Activated CD8-positive, alpha-beta memory T cell treated with anti-CD3 and anti-CD28 coated beads for 24 hours (primary cell): ENCODE data around the gene SCNN1A.
A peak's percentile ranks its signal among the peaks of the same experiment; 100 is the strongest.
"Not testable (repeated sequence)": the region's sequence is repeated elsewhere in the genome, so short reads cannot be mapped to it uniquely, and the experiment has no call there.

Experiments used
- DNase-seq: peaks from one replicate; pipeline ENCODE4 v3.0.0-alpha.2; 2020

SCNN1A gene

DNA sequence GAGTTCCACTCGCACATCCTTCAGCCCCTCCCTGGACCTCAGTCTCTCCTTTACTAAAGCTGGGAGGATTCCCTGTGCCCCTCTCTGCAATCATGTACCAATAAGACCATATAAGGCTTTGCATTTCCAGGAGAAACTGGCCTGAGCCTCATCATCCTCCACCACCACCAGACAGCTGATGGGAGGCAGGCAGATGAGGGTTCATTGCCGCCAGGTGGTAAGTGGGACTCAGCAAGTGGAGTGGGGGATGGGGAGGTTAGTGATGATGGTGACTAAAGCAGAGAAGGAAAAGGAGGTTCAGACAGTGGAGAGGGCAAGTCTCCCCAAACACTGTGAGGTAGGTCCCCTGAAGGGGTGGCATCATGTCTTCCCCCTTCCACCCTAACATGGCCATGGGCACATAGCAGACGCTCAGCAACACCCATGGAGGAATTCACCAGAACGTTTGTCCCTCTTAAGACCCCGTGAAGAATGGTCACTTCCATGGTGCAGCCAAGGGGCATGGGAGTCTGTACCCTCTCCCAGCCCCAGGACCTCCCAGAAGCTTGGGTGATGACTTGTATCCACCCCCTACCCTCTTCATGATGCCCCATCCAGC lies 29.0 kb downstream of the SCNN1A start:
- no peak for DNase-seq

DNA sequence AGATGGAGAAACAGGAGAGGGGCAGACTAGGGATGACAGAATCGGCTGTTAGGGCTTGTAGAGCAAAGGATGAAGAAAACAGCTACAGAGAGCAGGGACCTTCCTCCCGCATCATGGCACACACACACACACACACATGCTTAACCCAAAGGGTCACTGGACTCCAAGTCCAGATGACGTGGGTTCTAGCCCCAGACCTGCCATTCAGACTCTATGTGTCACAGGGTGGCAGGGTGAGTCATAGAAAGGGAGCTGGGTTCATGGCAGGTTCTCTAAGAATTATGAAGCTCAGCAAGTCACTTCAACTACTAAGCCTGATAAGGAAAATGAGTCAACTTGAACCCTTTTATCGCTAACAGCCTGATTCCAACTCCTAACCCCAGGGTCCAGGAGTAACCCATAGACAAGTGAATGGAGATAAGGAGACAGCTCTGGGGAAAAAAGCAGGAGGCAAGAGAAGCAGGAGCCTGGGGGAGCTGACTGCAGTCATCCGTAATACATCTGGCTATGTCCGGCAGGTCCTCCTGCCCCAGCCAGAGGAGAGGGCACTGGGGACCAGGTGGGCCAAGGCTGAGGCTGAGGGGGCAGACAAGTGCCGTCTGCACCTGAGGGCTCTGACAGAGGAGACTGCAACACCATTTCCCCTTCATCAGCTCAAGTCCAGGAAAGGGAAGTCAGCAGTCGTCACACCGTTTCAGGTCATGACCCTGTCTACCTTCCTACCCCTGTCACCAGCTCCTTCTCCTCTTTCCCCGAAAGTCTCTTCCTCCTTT lies 29.9 kb downstream of the SCNN1A start:
- DNase-seq: no peak

DNA sequence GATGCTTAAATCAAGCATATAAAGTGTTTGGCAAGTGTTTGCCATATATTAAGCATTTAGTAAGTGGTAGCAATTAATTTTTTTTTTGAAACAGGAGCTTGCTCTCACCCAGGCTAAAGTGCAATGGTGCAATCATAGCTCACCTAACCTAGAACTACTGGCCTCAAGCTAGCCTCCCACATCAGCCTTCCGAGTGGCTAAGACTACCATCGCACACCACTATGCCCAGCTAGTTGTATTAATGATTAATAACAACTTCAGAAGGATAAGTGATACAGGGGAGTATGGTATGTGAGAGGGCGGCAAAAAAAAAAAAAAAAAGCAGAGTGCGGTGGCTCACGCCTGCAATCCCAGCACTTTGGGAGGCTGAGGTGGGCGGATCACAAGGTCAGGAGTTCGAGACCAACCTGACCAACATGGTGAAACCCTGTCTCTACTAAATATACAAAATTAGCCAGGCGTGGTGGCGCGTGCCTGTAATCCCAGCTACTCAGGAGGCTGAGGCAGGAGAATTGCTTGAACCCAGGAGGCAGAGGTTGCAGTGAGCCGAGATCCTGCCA lies 31.2 kb downstream of the SCNN1A start:
- not testable (repeated sequence) for DNase-seq

- no peak for DNase-seq
Measured at GRCh38 chr12:6343518-6343917, 31.8 kb downstream of the SCNN1A start.

GRCh38 chr12:6342140-6342889 lies 33.0 kb downstream of the SCNN1A start:
- no peak for DNase-seq

- DNase-seq: peak; percentile 81
Measured at GRCh38 chr12:6341417-6342139, 33.8 kb downstream of the SCNN1A start, which contains the start of gene TNFRSF1A. Gene TNFRSF1A, minus strand, starts transcription at chr12:6342076. Its CDS starts 262 bp downstream, at chr12:6341814.

GRCh38 chr12:6340745-6341416 lies 34.5 kb downstream of the SCNN1A start:
- no peak for DNase-seq

- DNase-seq: no peak
Measured at GRCh38 chr12:6340032-6340638, 35.2 kb downstream of the SCNN1A start.

GRCh38 chr12:6338955-6339354 lies 36.4 kb downstream of the SCNN1A start:
- DNase-seq: no peak

DNA sequence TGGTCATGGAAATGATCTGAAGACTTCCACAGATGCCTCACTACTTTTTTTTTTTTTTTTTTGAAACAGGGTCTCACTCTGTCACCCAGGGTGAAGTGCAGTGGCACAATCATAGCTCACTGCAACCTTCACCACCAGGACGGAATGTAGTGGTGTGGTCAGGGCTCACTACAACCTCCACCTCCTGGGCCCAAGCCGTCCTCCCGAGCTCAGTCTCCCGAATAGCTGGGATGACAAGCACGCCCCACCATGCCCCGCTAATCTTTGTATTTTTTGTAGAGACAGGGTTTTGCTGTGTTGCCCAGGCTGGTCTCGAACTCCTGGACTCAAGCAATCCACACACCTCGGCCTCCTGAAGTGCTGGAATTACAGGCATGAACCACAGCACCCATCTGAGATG lies 36.8 kb downstream of the SCNN1A start:
- DNase-seq: not testable (repeated sequence)

DNA sequence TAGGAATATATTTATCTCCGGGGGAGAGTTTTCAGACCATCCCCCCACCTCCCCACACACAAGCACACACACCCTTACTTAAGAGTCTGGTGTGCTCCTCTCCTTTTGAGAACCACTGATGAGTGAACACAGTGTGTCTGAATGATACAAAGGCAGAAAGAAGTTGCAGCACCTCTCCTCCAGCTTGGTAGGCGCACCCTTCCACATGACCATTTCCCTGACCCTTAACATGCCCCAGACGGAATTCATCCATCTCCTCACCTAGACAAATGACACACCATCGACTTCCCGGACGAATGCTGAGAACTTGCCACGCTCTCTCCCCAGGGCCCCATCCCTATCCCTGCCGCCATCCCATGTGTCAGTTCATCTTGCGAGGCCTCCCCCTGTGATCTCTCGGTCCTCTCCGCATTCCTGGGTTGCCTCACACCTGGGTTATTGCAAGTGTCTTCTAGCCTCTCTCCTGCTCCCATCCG lies 37.4 kb downstream of the SCNN1A start:
- no peak for DNase-seq

DNA sequence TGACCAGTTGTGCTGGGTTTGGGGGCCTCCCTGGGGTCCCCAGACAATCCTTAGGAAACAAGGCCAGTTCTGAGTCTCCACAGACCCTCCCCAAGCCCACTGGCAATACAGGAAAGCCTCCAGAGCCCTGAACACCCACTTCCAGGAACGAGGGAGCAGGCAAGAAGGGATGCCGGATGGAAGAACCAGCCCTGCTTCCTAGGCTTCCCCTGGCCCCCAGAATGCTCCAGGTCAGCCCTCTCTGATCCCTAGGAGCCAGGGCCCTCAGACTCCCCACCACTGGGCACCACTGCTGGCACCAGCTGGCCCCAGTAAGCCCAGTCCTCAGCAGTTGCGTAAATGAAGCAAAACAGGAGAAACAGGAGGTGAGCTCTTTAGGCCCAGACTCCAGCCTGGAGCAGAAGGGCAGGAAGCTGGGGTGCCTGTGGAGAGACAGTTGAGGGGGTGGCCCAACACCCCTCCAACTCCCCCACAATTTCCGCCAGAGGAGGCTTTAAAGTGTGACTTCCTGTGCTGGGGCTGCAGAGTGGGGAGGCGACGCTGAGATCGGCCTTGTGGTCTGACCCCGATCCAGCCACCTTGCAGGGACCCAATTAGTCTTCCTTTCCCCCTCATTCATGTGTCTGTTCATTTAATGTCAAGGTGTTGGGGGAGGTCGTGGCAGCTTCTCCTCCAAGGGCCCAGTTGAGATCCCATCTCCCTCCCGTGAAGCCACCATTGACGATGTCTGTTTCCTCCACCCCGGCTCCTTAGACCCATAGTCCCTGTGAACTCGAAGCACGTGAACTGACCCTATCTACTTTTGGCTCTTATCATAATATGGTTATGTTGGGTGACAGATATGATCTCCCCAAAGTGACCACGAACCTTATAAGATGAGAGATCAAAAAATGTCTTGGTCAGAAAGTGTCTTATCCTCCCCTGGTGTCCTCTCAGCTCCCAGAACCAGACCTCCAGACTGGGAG lies 38.2 kb downstream of the SCNN1A start:
- peak; percentile 81 for DNase-seq

- peak; percentile 79 for DNase-seq
Measured at GRCh38 chr12:6336079-6336888, 39.1 kb downstream of the SCNN1A start.

DNA sequence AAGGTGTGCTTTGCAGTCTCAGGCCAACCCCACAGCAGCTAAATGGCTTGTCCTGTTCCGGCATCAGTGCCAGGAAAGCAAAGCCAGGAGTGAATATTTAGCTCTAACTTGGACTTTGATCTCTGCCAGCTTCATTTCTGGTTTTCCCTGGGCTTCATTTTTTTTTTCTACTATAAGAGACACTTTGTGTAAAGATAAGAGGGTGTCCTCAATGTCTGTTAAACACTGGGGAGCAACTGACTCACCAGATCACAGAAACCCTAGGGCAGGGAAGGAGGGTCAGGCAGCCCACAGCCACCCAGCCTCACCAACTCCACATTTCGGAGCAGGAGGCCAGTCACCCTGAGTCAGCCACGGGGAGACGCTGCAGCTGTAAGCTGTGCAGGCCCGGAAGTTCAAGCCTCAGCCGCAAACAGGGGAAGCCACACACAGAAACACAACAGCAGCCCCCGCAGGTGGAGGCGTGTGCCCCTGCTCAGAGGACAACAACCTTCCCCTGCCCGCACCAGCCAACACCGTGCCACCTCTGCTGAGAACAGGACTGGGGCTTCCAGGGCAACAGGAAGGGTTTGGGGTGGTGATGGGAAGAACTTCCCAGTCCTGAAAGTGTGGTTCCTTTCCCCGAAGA lies 39.8 kb downstream of the SCNN1A start:
- peak; percentile 92 for DNase-seq

DNA sequence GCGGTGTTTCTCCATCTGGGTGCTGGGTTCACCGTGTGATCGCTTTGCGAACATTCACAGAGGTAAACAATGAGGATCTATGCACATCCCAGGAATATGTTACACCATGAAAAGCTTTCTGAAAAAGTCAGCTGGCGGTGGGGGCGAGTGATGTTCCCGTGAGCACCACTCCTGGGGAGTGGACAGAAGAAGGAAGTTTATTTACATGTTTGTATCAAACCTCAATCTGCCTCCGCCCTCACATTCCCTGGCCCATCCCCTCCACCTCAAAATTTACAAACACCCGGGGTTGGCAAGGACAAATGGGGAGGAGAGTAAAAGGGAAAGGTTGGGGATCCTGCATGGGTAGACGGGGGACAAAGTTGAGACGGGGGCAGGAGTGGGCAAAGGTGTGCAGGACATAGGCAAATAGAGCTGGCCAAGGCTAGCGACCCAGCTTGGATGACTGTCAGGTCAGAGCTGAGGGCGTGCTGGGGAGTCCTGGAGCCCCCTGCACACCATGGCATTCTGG lies 40.4 kb downstream of the SCNN1A start:
- no peak for DNase-seq

DNA sequence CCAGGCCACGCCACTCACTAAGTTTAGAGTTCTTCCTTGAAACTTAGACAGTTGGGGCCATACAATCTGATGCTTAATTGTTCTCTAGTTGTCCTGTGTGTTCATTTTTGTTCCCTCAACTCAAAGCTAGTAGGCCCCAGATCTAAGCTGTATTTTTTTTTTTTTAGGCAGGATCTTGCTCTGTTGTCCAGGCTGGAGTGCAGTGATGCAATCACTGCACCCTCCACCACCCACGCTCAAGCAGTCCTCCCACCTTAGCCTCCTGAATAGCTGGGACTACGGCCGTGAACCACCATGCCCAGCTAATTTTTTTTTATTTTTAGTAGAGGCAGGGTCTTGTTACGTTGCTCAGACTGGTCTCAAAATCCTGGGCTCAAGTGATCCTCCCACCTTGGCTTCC lies 41.0 kb downstream of the SCNN1A start:
- no peak for DNase-seq

DNA sequence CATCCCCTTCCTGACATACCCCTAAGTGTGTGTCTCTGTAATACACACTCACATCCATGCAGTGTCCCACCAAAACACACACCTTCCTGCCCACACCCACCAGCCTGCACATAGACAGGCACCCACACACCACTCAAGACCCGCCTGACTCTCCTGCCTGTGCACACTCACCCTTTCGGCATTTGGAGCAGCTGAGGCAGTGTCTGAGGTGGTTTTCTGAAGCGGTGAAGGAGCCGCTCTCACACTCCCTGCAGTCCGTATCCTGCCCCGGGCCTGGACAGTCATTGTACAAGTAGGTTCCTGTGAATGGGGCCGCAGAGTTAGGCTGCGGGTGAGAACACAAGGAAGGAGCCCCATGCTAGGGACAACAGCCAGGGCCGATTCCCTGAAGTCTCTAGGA lies 41.8 kb downstream of the SCNN1A start:
- peak; percentile 71 for DNase-seq

DNA sequence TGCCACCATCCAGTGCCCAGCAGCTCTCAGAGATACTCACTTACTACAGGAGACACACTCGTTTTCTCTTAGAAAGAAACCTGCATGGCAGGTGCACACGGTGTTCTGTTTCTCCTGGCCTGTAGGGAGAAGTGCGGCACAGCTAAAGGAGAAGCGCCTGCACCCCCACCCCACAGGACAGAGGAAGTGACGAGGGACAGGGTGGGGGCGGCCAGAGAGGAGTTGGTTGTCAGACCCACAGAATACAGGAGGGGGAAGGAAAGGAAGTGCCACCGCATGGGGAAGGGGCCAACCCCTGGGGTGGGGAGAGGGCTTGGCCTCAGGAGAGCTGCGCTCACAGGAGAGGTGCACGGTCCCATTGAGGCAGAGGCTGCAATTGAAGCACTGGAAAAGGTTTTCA lies 42.3 kb downstream of the SCNN1A start:
- no peak for DNase-seq

GRCh38 chr12:6332459-6332858 lies 42.9 kb downstream of the SCNN1A start:
- no peak for DNase-seq
